Calu3 (cell line): ENCODE results near the gene NEO1. TPM values are rescaled to one million over a fixed set of nuclear protein-coding genes. Genes with fewer than 3 reads are reported as not detected.

Experiments used
- BruUV-seq: library from RNA; stranded (reverse); fragments of 400-500 nt; replicated peaks from 2 replicates; lab custom pipeline; 2021; lab: Mats Ljungman, UMichigan
- CTCF ChIA-PET: fragments of 300-600 bp; sonication (Branson Sonifier 250); formaldehyde crosslinking; loops from one replicate; lab custom pipeline; 2022; ENCODE audit warnings: antibody characterized with exemption; lab: Charles Lee
- DNase-seq: peaks from one replicate; pipeline ENCODE4 v3.0.0; 2022
- H3K27ac Mint-ChIP-seq: one replicate; pipeline ENCODE4 v1.8.0; 2022; ENCODE audit warnings: mixed read lengths; ENCODE audit not compliant: unreplicated experiment
- H3K27me3 Mint-ChIP-seq: one replicate; pipeline ENCODE4 v1.8.0; 2022; ENCODE audit warnings: mixed read lengths; ENCODE audit not compliant: unreplicated experiment
- H3K36me3 Mint-ChIP-seq: one replicate; pipeline ENCODE4 v1.8.0; 2022; ENCODE audit warnings: mild to moderate bottlenecking, moderate library complexity, mixed read lengths; ENCODE audit not compliant: insufficient read depth, unreplicated experiment
- H3K4me1 Mint-ChIP-seq: one replicate; pipeline ENCODE4 v1.8.0; 2022; ENCODE audit warnings: mild to moderate bottlenecking, low read depth, mixed read lengths; ENCODE audit not compliant: unreplicated experiment
- H3K4me3 Mint-ChIP-seq: one replicate; pipeline ENCODE4 v1.8.0; 2022; ENCODE audit warnings: mild to moderate bottlenecking, low read depth, moderate library complexity, mixed read lengths; ENCODE audit not compliant: unreplicated experiment
- H3K9me3 Mint-ChIP-seq: one replicate; pipeline ENCODE4 v1.8.0; 2022; ENCODE audit warnings: low read depth, mixed read lengths; ENCODE audit not compliant: unreplicated experiment
- intact Hi-C: fragments of 100-400 bp; cut with micrococcal nuclease; formaldehyde crosslinking; loops from one replicate; pipeline ENCODE4 v1.10.0; 2022; ENCODE audit not compliant: unreplicated experiment
- total RNA-seq: library from RNA; stranded (reverse); gene quantifications from 2 replicates; pipeline ENCODE4 v1.2.3, GENCODE V29; 2022
- TF ChIP-seq, protein P1 (sequence below): fragments of 200-600 bp; IDR thresholded peaks from one replicate; pipeline ENCODE4 v1.8.0; 2022; ENCODE audit warnings: antibody characterized with exemption; ENCODE audit not compliant: unreplicated experiment

NEO1 gene
- total RNA-seq, 1 experiment from 2014 or later = 20.4 TPM

DNA sequence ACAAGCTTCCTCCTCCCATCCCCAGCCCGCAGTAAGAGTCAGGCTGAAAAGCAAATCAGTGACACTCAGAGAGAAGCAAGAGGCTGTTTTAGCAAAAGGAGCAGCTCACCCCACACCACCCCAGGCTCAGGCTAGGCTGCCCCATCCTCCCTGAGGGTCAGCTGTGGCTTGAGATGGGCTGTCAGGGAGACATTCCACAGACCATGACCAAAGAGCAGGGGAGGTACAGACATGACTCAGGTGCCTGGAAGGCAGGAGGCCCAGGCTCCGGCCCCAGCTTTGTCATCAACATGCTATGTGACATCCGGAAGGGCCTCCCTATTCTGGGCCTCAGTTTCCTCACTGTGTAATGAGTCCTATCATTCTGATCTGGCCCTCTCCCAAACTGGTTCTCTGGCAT lies 291.8 kb downstream of the NEO1 start:
- intact Hi-C loops = no loop called here
- no peak overlapping the region for H3K4me3 Mint-ChIP-seq
- BruUV-seq = no TSS peak
- H3K4me1 Mint-ChIP-seq = no peaks in the 10 kb centered on the region
- no peak overlapping the region for H3K27ac Mint-ChIP-seq
- no peaks in the 10 kb centered on the region for H3K36me3 Mint-ChIP-seq
- DNase-seq = no peak
- H3K27me3 Mint-ChIP-seq = peaks cover 50% of the 10 kb centered on the region
- TF ChIP-seq, protein P1, sequence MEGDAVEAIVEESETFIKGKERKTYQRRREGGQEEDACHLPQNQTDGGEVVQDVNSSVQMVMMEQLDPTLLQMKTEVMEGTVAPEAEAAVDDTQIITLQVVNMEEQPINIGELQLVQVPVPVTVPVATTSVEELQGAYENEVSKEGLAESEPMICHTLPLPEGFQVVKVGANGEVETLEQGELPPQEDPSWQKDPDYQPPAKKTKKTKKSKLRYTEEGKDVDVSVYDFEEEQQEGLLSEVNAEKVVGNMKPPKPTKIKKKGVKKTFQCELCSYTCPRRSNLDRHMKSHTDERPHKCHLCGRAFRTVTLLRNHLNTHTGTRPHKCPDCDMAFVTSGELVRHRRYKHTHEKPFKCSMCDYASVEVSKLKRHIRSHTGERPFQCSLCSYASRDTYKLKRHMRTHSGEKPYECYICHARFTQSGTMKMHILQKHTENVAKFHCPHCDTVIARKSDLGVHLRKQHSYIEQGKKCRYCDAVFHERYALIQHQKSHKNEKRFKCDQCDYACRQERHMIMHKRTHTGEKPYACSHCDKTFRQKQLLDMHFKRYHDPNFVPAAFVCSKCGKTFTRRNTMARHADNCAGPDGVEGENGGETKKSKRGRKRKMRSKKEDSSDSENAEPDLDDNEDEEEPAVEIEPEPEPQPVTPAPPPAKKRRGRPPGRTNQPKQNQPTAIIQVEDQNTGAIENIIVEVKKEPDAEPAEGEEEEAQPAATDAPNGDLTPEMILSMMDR = no peak
- CTCF ChIA-PET = no interaction called here
- no peaks in the 10 kb centered on the region for H3K9me3 Mint-ChIP-seq

DNA sequence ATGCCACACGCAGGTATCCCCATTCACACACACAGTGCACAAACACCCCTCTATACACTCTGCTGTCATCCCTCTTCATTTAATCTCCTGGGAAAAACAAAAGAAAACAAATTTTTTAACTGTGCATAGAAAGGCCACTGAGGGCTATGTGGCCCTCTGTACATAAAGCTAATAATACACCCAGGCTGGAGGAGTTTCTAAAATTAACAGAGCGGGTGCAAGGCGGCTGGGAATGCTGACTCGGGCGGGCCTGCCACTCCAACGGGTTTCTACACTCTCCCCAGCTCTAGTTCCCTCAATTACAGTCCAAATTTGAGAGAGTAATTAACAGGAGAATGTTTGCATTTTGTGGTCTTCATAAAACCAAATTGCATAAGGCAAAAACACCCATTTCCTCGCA lies 293.4 kb downstream of the NEO1 start:
- TF ChIP-seq, protein P1 = no peak
- no peaks in the 10 kb centered on the region for H3K9me3 Mint-ChIP-seq
- CTCF ChIA-PET = no interaction called here
- BruUV-seq = no TSS peak
- H3K27me3 Mint-ChIP-seq = peaks cover 41% of the 10 kb centered on the region
- no peaks in the 10 kb centered on the region for H3K36me3 Mint-ChIP-seq
- no peak overlapping the region for H3K27ac Mint-ChIP-seq
- intact Hi-C loops = no loop called here
- DNase-seq = no peak
- no peak overlapping the region for H3K4me3 Mint-ChIP-seq
- no peaks in the 10 kb centered on the region for H3K4me1 Mint-ChIP-seq

DNA sequence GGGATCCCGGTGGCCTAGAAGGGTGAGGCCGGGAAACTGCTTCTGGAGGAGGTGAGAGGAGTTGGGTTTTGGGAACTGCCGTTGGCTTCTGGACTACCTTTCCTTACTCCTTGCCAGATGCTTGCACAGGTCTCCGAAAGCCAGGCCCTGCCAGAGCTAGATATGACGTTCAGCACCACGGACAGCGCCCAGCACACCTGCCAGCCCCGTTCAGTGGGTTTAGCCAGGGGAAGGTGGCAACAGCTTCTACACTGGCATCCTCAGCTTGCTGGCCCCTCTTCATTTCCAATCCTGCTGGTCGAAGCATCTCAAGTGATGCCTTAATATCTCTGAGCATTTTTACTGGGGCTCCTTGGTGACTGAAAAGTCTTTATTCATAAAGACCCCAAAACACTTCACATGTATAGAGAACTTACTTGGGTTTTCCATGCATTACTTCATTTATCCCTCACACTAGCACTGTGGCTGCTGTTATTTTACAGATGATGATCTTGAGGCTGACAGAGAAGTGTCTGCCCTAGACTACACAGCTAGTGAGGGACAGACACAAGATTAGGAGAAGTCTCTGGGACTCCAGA lies 294.6 kb downstream of the NEO1 start:
- no peak overlapping the region for H3K27ac Mint-ChIP-seq
- no peak overlapping the region for H3K4me3 Mint-ChIP-seq
- peaks cover 38% of the 10 kb centered on the region for H3K27me3 Mint-ChIP-seq
- no peaks in the 10 kb centered on the region for H3K36me3 Mint-ChIP-seq
- H3K9me3 Mint-ChIP-seq = no peaks in the 10 kb centered on the region
- DNase-seq = peak; percentile 85
- BruUV-seq = no TSS peak
- intact Hi-C loops = no loop called here
- H3K4me1 Mint-ChIP-seq = no peaks in the 10 kb centered on the region
- TF ChIP-seq, protein P1 = no peak
- CTCF ChIA-PET = no interaction called here

DNA sequence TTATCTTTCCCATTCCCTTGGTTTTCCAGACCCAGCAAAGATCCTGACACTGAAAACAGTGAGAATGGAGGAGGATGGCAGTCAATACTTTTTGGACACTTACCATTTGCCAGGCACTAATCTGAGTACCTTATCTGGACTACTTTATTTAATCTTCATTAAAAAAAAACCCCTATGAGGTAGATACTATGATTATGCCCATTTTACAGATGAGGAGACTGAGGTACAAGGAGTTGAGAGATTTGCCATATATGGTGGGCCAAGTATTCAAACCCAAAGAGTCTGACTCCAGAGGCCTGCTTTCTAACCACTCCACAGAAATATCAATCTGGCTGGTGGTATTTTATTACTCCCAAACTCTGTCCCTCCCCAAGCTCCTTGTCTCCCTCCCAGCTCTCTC lies 296.9 kb downstream of the NEO1 start:
- intact Hi-C loops = no loop called here
- peaks cover 18% of the 10 kb centered on the region for H3K27me3 Mint-ChIP-seq
- DNase-seq = no peak
- H3K9me3 Mint-ChIP-seq = no peaks in the 10 kb centered on the region
- no peaks in the 10 kb centered on the region for H3K36me3 Mint-ChIP-seq
- H3K4me3 Mint-ChIP-seq = no peak overlapping the region
- H3K27ac Mint-ChIP-seq = no peak overlapping the region
- H3K4me1 Mint-ChIP-seq = no peaks in the 10 kb centered on the region
- CTCF ChIA-PET = no interaction called here
- TF ChIP-seq, protein P1 = no peak
- no TSS peak for BruUV-seq
